ENCODE measurements around the gene HOXC10. TPM values are rescaled to one million over a fixed set of nuclear protein-coding genes. Genes with fewer than 3 reads are reported as not detected.

HOXC10 gene
- total RNA-seq, 2 donors from 2014 or later = 0.51 to 7.2 TPM

DNA sequence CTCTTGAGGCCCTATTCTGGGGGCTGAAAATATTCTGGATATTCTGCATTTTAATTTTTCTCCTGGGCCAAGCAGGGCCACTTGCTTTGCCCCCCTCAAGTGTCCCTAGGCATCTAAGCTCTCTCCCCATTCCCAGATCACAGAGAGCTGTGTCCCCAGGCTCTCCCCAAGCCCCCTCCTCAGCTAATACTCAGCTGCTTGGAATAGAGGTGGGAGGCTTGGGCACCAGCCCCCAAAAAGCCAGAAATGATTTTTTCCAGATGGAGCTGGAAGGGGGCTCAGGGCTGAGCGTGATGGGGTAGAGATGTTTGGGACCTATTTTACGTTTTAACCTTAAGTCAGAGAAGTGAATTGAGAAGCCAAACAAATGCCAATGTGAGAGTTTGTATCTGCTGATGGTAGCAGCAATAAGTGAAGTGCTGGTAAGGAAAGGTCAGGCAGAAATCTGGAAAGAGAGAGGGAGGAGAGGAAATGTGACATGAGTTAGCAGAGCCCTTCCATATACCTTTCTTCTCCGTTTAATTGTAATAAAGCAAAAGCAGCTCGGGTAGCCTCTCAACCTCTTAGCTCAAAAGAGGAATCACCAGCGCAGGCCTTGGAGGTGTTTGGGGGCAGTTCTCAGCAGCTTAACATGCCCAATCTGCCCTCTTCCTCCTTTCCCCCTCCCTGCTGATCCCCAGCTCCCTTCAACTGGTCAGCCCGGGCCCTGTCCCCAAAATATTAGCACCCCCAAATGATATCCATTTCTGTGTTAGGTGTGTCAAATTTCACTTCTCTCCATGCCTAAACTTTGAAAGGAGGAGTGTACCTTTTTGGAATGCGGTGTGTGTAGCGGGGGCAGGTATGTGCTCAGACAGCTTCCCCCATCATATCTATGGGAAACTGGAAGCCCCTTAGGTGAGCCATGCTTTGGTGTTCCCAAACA lies 38.3 kb downstream of the HOXC10 start:
- H3K27ac ChIP-seq = no peak overlapping the region
- no peaks in the 10 kb centered on the region for H3K4me1 ChIP-seq (replicated peaks)
- H3K27me3 ChIP-seq (replicated peaks; ENCODE audit: insufficient read depth) = peaks cover 75% of the 10 kb centered on the region

DNA sequence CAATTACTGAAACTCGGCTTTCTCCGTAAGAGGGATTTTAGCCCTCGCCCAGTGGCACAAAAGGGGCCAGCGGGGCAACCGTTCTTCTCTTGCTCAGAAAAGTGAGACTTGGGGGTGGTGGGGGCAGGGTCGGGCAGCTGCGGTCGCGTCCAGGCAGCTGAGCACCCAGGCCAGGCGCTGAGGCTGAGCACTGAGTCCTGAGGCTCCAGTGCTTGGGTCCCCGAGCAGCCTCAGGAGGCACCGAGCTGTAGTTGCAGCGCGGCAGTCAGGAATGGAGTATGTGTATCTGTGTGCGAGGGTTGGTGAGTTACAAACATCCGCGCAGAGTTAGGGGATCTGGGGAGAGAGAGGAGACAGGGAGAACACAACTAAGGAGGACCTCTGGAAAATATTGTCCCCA lies 39.2 kb downstream of the HOXC10 start:
- DNase-seq (ENCODE audit: low spot score) = no peak
- TF ChIP-seq, protein P1, sequence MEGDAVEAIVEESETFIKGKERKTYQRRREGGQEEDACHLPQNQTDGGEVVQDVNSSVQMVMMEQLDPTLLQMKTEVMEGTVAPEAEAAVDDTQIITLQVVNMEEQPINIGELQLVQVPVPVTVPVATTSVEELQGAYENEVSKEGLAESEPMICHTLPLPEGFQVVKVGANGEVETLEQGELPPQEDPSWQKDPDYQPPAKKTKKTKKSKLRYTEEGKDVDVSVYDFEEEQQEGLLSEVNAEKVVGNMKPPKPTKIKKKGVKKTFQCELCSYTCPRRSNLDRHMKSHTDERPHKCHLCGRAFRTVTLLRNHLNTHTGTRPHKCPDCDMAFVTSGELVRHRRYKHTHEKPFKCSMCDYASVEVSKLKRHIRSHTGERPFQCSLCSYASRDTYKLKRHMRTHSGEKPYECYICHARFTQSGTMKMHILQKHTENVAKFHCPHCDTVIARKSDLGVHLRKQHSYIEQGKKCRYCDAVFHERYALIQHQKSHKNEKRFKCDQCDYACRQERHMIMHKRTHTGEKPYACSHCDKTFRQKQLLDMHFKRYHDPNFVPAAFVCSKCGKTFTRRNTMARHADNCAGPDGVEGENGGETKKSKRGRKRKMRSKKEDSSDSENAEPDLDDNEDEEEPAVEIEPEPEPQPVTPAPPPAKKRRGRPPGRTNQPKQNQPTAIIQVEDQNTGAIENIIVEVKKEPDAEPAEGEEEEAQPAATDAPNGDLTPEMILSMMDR (IDR thresholded peaks at IDR 0.05) = no peak
- TF ChIP-seq POLR2AphosphoS5 (IDR thresholded peaks at IDR 0.05) (no peak), POLR2A (IDR thresholded peaks at IDR 0.05) (no peak)
- no peak overlapping the region for H3K4me3 ChIP-seq
- H3K4me1 ChIP-seq (replicated peaks) = no peaks in the 10 kb centered on the region
- WGBS = 14% methylated on average over 17 of the region's 17 CpGs
- intact Hi-C loops (cut with DNase I) = no loop called here
- H3K9me3 ChIP-seq = no peaks in the 10 kb centered on the region
- H3K36me3 ChIP-seq = no peaks in the 10 kb centered on the region
- H3K27me3 ChIP-seq (replicated peaks; ENCODE audit: insufficient read depth) = peaks cover 75% of the 10 kb centered on the region
- no peak overlapping the region for H3K27ac ChIP-seq

More for the DNA sequence above, 38.3 kb downstream of the HOXC10 start:
- Histone ChIP-seq H3K36me3 (no peaks in the 10 kb centered on the region), H3K9me3 (no peaks in the 10 kb centered on the region), H3K4me3 (no peak overlapping the region)
- no peak for DNase-seq (ENCODE audit: low spot score)
- 23% methylated on average over 8 of the region's 8 CpGs for WGBS
- TF ChIP-seq POLR2A (IDR thresholded peaks at IDR 0.05) (no peak), POLR2AphosphoS5 (IDR thresholded peaks at IDR 0.05) (no peak)
- TF ChIP-seq, protein P1 (IDR thresholded peaks at IDR 0.05) = no peak
- intact Hi-C loops (cut with DNase I) = no loop called here

DNA sequence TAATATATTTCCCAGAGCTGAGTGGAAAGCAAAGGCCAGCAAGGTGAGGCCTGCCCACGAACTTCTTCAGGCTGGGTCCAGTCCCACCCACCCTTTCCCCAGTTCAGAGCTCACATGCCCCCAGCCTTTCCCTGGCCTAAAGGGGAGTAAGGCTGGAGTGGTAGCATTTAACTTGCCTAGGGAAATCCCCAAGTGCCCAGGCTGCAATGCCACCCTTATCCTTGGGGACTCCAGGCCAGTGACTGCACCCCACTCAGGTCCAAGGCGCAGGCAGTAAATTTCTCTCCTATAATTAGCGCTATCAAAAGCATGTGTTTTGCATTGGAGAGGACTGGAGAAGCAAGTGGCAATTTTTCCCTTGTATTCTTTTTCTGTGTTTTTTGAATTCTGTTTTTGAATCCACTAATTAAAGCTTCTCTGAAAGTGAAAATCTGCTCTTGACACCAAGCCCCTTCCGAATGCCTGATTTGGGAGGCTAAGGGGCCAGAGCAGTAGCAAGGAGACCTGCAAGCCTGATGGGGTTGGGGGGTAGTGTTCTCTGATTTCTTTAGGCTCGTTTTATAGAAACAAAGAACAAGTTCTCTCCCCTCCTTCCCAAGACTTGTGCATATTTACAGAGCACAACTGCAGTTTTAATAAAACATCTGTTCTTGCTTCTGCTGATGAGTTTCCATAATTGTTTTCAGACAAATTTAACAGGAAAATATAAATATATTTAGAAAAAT lies 39.8 kb downstream of the HOXC10 start:
- no peak for DNase-seq (ENCODE audit: low spot score)
- peaks cover 76% of the 10 kb centered on the region for H3K27me3 ChIP-seq (replicated peaks; ENCODE audit: insufficient read depth)
- TF ChIP-seq, protein P1 (IDR thresholded peaks at IDR 0.05) = no peak
- TF ChIP-seq POLR2A (IDR thresholded peaks at IDR 0.05) = no peak

DNA sequence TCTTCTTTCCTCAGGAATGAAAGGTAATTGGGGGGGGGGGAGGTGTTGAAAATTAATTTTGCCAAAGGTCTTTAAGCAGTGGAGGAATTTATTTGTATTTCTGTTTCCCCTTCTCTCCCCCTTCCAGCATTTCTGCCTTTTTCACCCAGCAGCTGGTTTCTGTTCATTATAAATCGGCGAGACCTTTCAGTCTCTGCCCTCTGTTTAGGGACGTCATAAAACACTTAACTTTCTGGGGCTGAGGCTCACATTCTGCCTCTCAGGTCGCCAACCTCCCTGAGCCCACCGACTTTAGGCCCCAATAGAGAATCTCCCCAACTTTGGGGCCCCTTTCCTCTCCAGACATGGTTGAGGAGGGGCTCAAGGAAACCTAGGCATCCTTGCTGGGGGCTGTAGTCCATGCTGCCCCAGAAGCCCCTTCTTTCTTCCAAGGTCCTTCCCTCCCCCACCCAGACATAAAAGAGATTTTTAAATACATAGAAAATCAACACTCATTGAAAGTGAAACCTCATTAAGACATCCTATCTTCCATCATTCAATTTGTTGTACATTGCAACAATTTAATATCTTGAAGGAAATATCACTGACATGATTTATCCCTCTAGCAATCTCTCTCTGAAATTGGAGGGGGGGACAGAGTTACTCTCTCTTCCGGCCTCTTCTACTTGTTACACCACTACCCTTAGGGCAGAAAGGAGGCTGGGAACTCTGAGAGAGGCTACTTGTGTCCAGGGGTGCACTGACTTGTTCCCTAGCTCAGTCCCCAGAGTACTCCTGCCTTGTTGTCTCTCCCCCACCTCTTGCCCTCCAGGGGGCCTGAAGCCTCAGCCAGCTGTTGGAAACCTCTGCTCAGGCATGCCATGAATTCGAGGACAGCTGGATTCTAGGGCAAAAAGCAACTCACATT lies 40.8 kb downstream of the HOXC10 start:
- peaks cover 78% of the 10 kb centered on the region for H3K27me3 ChIP-seq (replicated peaks; ENCODE audit: insufficient read depth)
- no peaks in the 10 kb centered on the region for H3K9me3 ChIP-seq
- no peak overlapping the region for H3K4me3 ChIP-seq
- 14% methylated on average over 7 of the region's 7 CpGs for WGBS
- DNase-seq (ENCODE audit: low spot score) = no peak
- H3K27ac ChIP-seq = no peak overlapping the region
- H3K36me3 ChIP-seq = no peaks in the 10 kb centered on the region
- no peak for TF ChIP-seq POLR2AphosphoS5 (IDR thresholded peaks at IDR 0.05)
- TF ChIP-seq, protein P1 (IDR thresholded peaks at IDR 0.05) = no peak
- no peak for TF ChIP-seq POLR2A (IDR thresholded peaks at IDR 0.05)
- intact Hi-C loops (cut with DNase I) = no loop called here
- no peaks in the 10 kb centered on the region for H3K4me1 ChIP-seq (replicated peaks)

More for the DNA sequence above, 39.8 kb downstream of the HOXC10 start:
- Histone ChIP-seq H3K4me3 (no peak overlapping the region), H3K27ac (no peak overlapping the region), H3K9me3 (no peaks in the 10 kb centered on the region), H3K4me1 (replicated peaks) (no peaks in the 10 kb centered on the region), H3K36me3 (no peaks in the 10 kb centered on the region)
- WGBS = 25% methylated on average over 5 of the region's 5 CpGs
- intact Hi-C loops (cut with DNase I) = no loop called here
